Measurements from ENCODE around the gene H6PD. TPM values are rescaled to one million over a fixed set of nuclear protein-coding genes. Genes with fewer than 3 reads are reported as not detected.
A peak's percentile ranks its signal among the peaks of the same experiment; 100 is the strongest.

The H6PD gene
- 116 TPM for total RNA-seq

- DNase-seq (ENCODE audit: low spot score) = peak; percentile 91
- ATAC-seq = peak; percentile 70
Measured at GRCh38 chr1:9234223-9235095, at the start of gene H6PD. Gene H6PD, plus strand, starts transcription at chr1:9234774. Its CDS starts 10,161 bp downstream, at chr1:9244935.

GRCh38 chr1:9186082-9186859 lies 48.3 kb upstream of the H6PD start:
- ATAC-seq (no peak), DNase-seq (ENCODE audit: low spot score) (no peak)

- no peak for DNase-seq (ENCODE audit: low spot score)
- ATAC-seq = no peak
Measured at GRCh38 chr1:9187004-9187403, 47.6 kb upstream of the H6PD start.

DNA sequence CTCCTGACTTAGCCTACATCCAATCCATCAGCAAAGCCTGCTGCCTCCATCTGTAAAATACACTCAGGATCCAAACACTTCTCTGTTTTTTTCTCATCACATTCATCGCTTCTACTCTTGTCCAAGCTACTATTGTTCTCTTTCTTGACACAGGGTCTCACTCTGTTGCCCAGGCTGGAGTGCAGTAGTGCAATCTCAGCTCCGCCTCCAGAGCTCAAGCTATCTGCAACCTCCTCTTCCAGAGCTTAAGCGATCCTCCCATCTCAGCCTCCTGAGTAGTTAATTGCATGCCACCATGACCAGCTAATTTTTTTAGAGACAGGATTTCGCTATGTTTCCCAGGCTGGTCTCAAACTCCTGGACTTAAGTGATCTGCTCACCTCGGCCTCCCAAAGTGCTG lies 44.3 kb upstream of the H6PD start:
- no peak for DNase-seq (ENCODE audit: low spot score)
- ATAC-seq = no peak

DNA sequence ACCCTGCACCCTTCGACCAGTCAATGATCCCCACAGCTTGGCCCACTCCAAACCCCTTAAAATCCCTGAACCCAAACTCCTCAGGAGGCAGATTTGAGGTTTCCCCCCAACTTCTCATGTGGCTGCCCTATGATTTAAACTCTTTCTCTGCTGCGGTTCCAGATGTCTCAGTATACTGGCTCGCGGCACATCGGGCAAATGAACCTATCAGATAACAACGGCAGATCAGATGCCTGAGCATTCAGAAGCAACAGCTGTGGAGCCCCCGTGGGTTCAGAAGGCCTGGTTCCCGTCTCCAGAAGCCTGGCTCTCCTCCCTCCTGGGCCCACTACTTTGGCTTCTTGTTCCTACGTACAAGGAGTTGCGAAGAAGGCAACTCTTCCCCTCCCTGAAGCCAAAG lies 43.3 kb upstream of the H6PD start:
- DNase-seq (ENCODE audit: low spot score) (no peak), ATAC-seq (no peak)

GRCh38 chr1:9192578-9193232 lies 41.9 kb upstream of the H6PD start:
- no peak for DNase-seq (ENCODE audit: low spot score)
- ATAC-seq = no peak

- no peak for ATAC-seq
- DNase-seq (ENCODE audit: low spot score) = no peak
Measured at GRCh38 chr1:9193233-9193625, 41.3 kb upstream of the H6PD start.

GRCh38 chr1:9194024-9194423 lies 40.5 kb upstream of the H6PD start:
- ATAC-seq (no peak), DNase-seq (ENCODE audit: low spot score) (no peak)

DNA sequence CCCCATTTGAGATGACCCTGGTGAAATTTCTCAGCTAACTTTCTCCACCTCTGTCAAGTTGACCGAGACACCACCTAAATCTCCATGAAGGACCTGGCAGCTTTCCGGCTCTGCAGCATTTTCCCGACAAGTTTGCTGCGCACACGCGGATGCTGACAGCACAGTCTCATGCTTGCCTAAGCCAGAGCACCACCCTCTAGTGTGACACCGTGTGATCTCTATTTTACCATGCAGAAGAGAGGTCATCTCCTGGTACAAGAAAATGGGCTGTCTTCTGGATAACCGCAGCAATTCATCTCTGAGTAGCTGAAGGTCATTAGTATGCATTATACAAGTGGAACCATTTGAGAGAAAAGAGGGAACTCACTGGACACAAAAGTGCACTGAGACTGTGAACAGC lies 38.9 kb upstream of the H6PD start:
- ATAC-seq (no peak), DNase-seq (ENCODE audit: low spot score) (no peak)

- peak; percentile 59 for DNase-seq (ENCODE audit: low spot score)
- peak; percentile 92 for ATAC-seq
Measured at GRCh38 chr1:9196129-9197040, 38.2 kb upstream of the H6PD start.

DNA sequence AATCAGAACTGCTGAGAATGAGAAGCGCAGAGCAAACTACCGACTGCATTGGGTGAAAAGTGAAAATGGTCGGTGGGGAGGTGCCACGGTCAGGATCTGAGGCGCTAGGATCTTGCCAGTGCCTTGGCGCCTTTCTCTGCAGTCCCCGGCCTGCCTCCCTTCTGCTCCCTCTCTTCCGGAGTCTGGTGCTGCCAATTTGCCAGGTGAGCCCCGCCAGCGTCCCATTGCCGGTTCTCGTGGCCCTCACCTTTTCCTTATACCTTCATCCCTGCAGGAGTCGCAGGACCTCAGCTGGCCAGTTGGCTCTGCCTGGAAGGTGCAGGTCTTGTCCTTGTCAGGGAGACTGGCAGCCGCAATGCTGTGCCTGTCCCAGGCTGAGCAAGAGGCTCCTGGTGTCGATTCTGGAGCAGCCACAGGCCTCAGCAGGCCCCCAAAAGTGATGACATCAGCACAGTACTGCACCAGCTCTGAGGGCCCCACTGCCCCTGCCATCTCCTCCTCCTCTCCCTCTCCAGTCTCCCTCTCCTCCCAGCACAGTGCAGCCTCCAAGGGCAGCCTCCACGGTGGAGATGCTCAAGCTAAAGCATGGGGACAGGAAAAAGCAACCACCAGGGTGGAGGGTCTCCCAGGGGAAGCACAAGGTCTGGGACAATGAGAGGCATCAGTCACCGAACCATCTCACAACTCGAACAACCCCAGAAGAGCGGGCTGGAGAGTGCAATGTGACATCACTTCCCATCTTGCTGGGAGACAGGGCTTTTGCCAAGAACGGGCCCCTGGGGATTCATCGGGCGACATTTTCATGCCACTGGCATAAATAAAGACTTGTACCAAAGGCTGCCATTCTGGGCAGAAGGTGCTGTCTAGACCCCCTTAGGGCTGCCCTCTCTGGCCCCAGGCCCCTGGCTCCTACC lies 37.1 kb upstream of the H6PD start:
- no peak for ATAC-seq
- DNase-seq (ENCODE audit: low spot score) = no peak

DNA sequence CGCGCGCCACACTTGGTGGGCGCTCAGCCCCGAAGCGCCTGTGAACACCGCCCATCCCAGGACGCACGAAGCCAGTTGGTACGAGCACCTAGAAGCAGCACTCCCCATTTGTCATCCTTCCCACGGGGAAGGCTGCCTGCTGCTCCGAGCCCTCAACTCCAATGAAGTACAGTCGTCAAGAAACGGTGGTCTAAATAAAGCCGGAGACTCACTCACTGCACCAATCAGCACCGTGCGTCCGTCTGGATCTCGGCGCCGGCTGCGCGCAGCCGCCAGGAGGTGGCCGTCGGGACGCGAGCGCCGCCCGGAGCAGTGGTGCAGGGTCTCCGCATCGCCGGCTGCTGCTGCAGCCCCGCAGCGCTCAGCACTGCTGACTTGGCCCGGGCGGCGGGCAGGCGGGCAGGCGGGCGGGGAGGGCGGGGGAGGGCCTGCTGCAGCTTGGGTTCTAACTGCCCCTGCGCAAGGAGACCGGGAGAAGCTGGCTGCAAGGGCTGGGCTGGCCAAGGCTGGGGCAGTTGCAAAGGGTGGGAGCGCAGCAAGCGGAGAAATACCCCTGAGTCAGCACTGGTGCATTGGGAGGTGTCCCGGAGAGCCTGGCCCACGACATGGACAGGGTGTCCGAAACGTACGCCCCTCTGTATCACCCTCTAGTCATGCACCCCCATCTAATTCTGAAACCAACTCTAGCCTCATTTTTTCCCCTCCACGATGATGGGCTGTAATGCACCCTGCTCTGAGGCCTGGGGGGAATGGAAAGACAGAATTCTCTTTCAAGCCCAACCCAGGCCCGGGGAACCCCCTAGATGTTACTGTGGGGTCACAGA lies 35.8 kb upstream of the H6PD start:
- DNase-seq (ENCODE audit: low spot score) (no peak), ATAC-seq (peak; percentile 24)

GRCh38 chr1:9200441-9200840 lies 34.1 kb upstream of the H6PD start:
- ATAC-seq (no peak), DNase-seq (ENCODE audit: low spot score) (no peak)

- no peak for ATAC-seq
- no peak for DNase-seq (ENCODE audit: low spot score)
Measured at GRCh38 chr1:9201401-9202239, 33.0 kb upstream of the H6PD start.

DNA sequence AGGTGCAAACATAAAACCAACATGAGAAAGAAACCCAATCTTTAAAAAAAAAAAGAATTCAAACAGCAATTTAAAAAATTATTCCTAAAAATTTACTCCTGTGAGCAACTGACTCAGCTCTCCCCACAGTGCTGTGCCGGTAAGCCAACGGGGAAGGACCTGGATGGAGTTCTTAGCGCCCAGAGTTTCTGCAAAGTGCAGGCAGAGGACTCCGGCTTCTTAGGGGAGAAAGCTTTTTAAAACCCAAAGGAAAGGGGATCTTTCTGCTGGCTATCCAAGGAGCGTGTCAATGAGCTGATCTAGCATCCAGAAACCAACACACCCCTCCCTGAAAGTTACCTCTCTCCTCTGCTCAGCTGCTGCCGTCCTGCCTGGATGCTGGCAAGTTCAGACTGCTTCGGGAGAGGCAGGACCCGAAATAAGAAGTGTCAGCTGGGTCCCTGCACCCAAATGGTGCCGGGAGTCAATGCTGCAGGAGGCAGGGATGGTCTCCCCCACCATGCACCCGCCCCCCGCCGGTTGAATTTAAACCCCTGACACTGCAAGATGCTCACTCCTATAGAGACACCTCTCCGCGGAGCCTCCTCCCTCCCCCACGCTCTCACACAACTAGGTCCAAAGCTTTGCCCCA lies 32.2 kb upstream of the H6PD start:
- no peak for DNase-seq (ENCODE audit: low spot score)
- ATAC-seq = no peak

DNA sequence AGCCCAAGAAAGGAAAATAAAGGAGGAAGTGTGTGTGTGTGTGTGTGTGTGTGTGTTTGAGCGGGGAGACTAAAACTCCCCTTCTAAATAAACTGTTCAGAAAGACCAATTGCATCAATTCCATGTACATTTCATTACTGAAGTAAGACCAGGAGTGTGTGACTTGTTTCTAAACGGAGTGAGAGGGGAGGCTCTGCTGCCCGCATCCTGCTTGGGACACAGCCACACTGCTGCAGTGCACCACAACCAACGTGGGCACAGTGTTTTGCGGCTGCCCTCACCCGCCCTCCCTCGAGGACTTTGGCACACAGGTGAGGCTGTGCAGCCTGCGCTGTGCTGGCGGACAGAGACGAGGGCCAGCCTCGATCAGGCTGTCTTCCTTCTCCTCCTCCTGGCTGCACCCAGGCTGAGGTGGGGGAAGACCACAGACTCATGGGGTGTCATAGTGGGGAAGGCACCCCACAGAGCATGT lies 31.0 kb upstream of the H6PD start:
- DNase-seq (ENCODE audit: low spot score) = no peak
- peak; percentile 87 for ATAC-seq

DNA sequence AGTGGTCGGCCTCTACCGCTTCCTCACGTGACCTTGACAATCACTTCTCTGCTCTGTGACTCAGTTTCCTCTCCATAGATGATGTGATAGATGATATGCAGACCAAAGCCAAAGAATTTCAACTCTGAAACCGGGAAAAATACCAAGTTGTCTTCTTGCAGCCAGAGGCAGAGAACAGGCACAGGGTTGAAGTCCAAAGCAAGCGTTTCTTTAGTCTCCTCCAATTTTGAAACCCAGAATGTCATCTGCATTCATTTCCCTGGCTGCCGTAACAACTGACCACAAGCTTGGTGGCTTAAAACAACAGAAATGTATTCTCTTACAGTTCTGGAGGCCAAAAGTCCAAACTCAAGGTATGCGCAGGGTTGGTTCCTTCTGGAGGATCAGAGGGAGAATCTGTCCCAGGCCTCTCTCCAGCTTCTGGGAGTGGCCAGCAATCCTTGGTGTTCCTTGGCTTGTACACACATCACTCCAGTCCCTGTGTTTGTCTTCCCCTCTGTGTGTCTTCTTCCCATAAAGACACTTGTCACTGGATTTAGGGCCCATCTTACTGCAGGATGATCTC lies 30.3 kb upstream of the H6PD start:
- DNase-seq (ENCODE audit: low spot score) (no peak), ATAC-seq (peak; percentile 63)
